SU-DHL-6 (cell line): ENCODE results near the gene MCAT.

Experiments used
- EZH2phosphoT487 ChIP-seq: fragments of 200-600 bp; sonication (generic), shearing (Covaris generic); conservative IDR thresholded peaks from 2 replicates; pipeline ENCODE4 v1.6.1; 2018; ENCODE audit warnings: mild to moderate bottlenecking, antibody characterized with exemption, low read length, moderate library complexity, mixed read lengths
- TF ChIP-seq, protein P1 (sequence below): fragments of 200-600 bp; sonication (generic); IDR thresholded peaks from one replicate; pipeline ENCODE4 v1.5.1; 2017; ENCODE audit warnings: antibody characterized with exemption, mild to moderate bottlenecking, low read length, moderate library complexity; ENCODE audit not compliant: insufficient read depth, poor library complexity, severe bottlenecking

DNA sequence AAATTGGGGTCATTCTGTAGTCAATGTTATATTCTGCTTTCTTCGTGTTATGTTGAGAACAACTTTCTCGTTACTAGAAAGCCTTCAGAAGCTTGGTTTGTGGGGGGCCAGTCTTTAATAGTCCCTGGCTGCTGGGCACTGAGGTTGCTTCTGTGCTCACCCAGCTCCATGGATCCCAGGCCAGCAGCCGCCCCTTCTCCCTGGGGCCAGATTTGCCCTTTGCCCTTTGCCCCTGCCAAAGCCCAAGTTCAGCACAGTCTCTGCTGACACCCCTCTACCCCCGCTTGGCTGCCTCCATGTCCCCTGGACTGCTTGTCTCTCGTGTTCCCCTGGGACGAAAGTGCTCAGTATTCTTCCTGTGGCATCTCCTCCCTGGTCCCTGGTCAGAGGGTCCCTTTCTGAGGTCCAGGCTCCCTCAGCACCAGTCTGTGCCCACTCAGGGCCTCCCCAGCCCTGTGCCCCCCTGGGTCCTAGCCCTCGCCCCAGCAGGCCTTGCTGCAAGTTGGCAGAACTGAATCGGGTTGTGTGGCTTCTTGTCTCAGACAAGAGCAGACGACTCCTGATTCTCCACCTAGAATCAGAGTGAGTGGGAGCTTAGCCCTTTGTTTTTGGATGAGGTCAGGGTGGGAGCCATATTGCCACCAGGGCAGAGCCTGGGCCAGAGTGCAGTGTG, 14.8 kb upstream of the MCAT start:
- TF ChIP-seq, protein P1, sequence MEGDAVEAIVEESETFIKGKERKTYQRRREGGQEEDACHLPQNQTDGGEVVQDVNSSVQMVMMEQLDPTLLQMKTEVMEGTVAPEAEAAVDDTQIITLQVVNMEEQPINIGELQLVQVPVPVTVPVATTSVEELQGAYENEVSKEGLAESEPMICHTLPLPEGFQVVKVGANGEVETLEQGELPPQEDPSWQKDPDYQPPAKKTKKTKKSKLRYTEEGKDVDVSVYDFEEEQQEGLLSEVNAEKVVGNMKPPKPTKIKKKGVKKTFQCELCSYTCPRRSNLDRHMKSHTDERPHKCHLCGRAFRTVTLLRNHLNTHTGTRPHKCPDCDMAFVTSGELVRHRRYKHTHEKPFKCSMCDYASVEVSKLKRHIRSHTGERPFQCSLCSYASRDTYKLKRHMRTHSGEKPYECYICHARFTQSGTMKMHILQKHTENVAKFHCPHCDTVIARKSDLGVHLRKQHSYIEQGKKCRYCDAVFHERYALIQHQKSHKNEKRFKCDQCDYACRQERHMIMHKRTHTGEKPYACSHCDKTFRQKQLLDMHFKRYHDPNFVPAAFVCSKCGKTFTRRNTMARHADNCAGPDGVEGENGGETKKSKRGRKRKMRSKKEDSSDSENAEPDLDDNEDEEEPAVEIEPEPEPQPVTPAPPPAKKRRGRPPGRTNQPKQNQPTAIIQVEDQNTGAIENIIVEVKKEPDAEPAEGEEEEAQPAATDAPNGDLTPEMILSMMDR, result no peak
- TF ChIP-seq EZH2phosphoT487, result no peak
